GM21619 (cell line): ENCODE measurements around the gene KIAA0586.
"Not testable (repeated sequence)": the region's sequence is repeated elsewhere in the genome, so short reads cannot be mapped to it uniquely, and the experiment has no call there.

Source experiments
- ATAC-seq: cut with Tn5 transposase; IDR thresholded peaks from one replicate; pipeline ENCODE4 v1.9.1; 2021; ENCODE audit not compliant: unreplicated experiment

Gene KIAA0586

GRCh38 chr14:58543253-58543652, 115.7 kb downstream of the KIAA0586 start:
- ATAC-seq: no peak

GRCh38 chr14:58547649-58548048, 120.1 kb downstream of the KIAA0586 start:
- no peak for ATAC-seq

GRCh38 chr14:58549105-58549757, 121.7 kb downstream of the KIAA0586 start:
- ATAC-seq: no peak

GRCh38 chr14:58553959-58554358, 126.4 kb downstream of the KIAA0586 start:
- no peak for ATAC-seq

GRCh38 chr14:58555647-58556046, 128.1 kb downstream of the KIAA0586 start:
- no peak for ATAC-seq

- no peak for ATAC-seq
Observed at GRCh38 chr14:58557242-58557641, 129.7 kb downstream of the KIAA0586 start.

GRCh38 chr14:58560208-58560607, 132.7 kb downstream of the KIAA0586 start:
- ATAC-seq: no peak

GRCh38 chr14:58562141-58562540, 134.6 kb downstream of the KIAA0586 start:
- no peak for ATAC-seq

GRCh38 chr14:58563978-58564377, 136.5 kb downstream of the KIAA0586 start:
- ATAC-seq: no peak

- ATAC-seq: no peak
Observed at GRCh38 chr14:58565832-58566231, 138.3 kb downstream of the KIAA0586 start.

GRCh38 chr14:58566979-58567378, 139.5 kb downstream of the KIAA0586 start:
- no peak for ATAC-seq

GRCh38 chr14:58568322-58568721, 140.8 kb downstream of the KIAA0586 start:
- ATAC-seq: no peak

GRCh38 chr14:58571256-58571655, 143.7 kb downstream of the KIAA0586 start:
- no peak for ATAC-seq

GRCh38 chr14:58571769-58572472, 144.4 kb downstream of the KIAA0586 start:
- no peak for ATAC-seq

GRCh38 chr14:58572473-58572853, 144.9 kb downstream of the KIAA0586 start:
- ATAC-seq: no peak

- no peak for ATAC-seq
Observed at GRCh38 chr14:58572863-58573262, 145.3 kb downstream of the KIAA0586 start.

GRCh38 chr14:58574623-58575022, 147.1 kb downstream of the KIAA0586 start:
- no peak for ATAC-seq

- no peak for ATAC-seq
Observed at GRCh38 chr14:58575956-58576355, 148.4 kb downstream of the KIAA0586 start.

GRCh38 chr14:58580035-58580434, 152.5 kb downstream of the KIAA0586 start:
- ATAC-seq: not testable (repeated sequence)

- ATAC-seq: not testable (repeated sequence)
Observed at GRCh38 chr14:58581389-58581788, 153.9 kb downstream of the KIAA0586 start.

- no peak for ATAC-seq
Observed at GRCh38 chr14:58584383-58584782, 156.9 kb downstream of the KIAA0586 start.

GRCh38 chr14:58587271-58587670, 159.8 kb downstream of the KIAA0586 start:
- no peak for ATAC-seq

- ATAC-seq: not testable (repeated sequence)
Observed at GRCh38 chr14:58588321-58588720, 160.8 kb downstream of the KIAA0586 start.
